Fibroblast of peridontal ligament (primary cell): ENCODE data around the gene XRCC3.

Experiments used
- DNase-seq: peaks from one replicate; pipeline ENCODE4 v3.0.0-alpha.2; 2010; ENCODE audit errors: extremely low read depth

XRCC3 gene

DNA sequence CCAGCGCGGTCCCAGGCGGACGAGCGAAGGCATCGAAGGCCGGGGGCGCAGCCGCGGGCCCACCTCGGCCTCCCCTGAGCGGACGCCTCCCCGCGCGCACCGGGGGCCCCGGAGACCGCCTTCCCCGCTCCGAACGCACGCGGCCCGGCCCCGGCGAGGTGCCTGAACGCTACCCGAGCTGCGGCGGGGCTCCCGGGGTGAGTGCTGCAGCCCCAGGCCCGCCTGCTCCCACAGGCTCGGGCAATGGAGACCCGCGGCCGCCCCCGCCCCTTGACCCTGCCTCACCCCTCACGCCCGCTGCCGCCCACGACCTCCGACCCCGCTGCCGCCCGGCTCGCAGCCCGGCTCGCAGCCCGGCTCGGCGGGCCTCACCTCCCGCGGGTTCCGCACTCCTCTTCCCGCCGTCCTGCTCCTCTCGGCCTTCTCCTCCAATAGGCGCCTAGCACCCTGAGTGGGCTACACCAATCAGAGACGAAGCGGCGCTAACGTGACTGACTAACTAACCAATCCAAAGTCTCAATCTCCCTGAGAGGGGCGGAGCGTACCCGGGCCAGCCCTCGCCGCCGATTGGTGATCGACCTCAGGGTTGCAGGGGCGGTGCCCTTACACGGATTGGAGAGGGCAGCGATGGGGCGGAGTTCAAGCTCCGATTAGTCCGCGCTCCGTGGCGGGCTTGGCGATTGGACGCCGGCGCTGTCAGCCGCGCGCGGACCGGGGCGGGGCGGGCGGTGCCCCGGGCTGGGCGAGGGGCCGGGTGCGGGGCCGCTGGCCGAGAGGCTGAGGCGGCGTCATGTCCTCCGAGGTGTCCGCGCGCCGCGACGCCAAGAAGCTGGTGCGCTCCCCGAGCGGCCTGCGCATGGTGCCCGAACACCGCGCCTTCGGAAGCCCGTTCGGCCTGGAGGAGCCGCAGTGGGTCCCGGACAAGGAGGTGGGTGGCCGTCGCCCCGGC is at the start of gene XRCC3, which contains the start of gene ZFYVE21:
XRCC3 (minus strand) TSS at position 400 of the 949 bp plus-strand sequence. CDS start 4,364 bp downstream, outside the sequence.
ZFYVE21 (plus strand) TSS at position 759 of the 949 bp plus-strand sequence; CDS start at position 791, 32 bp downstream.
- peak; percentile 99 for DNase-seq

DNA sequence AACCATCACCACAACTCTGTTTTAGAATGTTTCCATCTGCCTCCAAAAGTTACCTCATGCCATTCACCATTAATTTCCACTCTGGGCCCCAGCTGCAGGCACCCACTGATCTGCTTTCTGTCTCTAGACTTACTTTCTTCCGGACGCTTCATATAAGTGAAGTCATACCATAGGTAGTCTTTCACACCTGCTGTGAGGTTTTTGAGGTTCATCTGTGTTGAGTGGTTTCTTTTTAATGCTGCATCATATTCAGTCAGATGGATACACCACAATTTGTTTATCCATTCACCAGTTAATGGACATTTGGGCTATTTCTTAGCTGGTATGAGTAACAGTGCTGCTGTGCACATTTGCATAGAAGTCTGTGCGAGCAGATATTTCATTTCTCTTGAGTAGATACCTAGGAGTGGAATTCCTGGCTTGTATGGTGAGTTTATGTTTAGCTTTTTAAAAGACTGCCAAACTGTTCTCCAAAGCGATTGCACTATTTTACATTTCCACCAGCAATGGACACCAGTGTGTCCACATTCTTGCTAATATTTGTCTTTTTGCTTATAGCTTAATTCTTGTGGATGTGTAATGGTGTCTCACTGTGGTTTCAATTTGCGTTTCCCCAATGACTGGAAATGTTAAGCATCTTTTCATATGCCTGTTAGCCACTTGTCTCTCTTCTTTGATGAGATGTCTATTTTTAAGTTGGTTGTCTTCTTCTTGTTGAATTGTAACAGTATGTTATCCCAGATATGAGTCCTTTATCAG is 48.7 kb upstream of the XRCC3 start:
- DNase-seq, result peak; percentile 12

DNA sequence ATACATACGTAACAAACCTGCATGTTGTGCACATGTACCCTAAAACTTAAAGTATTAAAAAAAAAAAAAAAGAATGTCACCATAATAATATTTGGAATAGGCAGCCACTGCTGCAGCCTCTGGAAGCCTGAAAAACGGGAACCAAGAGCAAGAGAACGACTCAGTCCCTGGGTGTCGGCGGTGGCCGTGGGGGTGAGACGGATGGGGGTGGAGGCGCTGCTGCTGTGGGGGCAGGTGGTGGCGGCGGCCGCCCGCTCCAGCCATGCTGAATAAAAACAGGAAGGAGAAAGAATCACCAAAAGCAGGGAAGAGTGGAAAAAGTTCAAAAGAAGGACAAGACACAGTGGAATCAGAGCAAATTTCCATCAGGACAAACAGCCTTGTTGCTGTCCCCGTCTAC is 47.3 kb upstream of the XRCC3 start:
- no peak for DNase-seq

DNA sequence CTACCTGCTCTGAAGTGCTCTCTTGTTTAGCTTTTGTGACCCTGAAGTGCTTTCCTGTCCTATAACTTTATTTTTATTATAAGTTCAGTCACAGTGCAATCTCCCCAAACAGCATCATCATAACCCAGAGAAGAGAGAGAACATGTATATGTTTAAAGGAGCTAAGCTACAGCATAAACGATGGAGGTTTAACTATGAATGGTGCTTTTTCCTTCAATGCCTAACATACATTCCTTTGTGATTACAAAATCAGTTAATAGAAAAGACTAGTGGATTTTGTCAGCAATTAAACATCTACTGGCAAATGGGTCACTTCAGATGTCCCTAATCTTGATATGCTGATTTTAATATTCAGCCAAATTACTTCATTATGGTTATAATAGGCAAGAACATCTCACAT is 46.8 kb upstream of the XRCC3 start:
- DNase-seq, result no peak

DNA sequence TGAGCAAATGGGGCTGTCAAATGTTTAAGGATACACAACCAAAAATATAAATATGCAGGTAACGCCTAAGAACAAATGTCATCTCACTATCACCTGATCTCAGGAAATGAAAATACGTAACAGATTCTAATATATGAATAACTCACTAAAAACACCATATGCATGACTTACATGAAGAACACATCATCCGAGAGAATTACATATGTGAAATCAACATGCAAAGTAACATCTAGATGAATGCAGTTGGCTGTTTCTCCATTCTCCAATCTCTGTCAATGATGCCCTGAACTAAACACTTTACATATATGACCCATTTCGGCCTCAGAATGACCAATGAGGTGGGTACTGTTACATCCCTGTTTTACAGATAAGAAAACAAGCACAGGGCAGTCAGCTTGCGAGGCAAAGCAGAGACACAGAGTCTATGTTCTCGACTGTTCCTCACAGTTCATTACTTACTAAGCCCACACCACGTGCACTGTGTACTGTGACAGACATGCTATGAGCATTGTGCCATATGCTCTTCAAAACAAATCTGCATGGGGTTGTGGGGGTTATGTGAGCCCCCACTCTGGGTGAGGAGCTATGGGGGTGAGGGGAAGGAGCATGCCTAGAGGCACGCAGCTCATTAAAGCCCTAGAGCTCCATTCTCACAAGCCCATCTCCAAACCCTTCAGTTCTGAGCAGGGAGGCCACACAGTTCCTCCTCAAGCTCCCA is 43.0 kb upstream of the XRCC3 start:
- no peak for DNase-seq

DNA sequence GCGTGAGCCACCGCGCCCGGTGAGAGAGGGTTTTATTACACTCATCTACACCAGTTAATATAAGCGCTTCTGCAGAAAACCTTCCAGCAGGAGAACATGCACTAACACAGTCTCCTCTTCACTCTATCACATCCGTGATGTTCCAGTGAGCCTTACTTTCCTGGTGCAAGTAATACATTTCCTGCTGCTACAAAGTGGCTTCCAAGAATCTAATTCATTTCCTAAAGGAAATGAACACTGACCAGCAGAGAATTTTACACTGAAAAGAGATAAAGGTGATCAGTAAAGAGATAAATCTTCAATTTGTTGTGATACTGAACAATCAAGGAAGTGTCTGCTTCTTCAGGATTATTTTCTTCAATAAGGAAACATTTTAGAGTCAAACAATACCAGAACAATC is 39.8 kb upstream of the XRCC3 start:
- DNase-seq, result no peak

DNA sequence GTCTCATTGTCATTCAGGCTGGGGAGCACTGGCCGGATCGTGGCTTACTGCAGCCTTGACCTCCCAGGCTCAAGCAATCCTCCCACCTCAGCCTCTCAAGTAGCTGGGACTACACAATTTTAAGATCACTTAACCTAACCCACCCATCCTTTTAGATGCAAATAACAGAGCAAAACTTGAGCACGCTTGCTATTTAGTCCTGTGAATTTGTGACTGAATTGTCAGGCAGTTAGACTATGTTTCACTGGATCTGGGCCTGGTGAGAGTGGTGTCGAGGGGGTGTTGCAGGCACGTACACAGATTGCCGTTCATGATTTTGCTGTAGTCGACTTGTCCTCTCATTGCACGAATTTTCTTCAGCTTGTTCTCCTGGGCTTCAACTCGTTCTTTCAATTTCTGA is 38.5 kb upstream of the XRCC3 start:
- no peak for DNase-seq

DNA sequence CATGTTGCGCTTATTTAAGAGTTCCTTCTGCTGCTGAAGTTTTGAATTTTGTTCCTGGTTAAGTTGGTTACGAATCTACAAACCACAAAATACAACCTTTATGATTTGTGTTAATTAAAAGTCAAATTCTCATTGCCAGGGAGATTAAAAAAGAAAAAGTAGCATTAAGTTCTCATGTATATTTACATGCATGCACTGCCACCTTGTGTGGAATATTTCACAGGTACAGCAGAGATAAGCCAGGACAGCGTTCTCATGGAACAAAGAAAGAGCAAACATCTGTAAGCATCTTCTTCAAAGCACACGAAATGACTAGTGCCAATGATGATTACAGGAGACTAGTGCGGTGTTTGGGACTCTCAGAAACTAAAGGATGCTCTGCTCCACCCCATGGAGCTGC is 34.6 kb upstream of the XRCC3 start:
- no peak for DNase-seq

DNA sequence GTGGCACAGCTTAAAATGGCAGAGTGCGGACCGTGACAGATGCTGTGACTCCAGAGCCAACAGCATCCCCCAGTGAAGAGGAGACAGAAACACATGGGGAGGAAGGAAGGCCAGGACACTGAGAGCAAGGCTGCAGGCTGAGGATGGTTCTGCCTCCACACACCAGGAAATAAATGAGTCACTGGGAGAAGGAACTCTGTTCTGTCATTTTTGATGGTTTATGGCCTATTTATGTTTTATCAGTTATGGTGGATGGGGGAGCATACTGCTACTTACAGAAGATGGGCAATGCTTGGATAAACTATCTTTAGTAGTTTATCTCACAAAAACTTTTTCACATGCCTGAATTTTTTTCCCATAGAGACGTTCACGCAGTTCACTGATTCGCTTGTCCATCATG is 34.2 kb upstream of the XRCC3 start:
- no peak for DNase-seq

DNA sequence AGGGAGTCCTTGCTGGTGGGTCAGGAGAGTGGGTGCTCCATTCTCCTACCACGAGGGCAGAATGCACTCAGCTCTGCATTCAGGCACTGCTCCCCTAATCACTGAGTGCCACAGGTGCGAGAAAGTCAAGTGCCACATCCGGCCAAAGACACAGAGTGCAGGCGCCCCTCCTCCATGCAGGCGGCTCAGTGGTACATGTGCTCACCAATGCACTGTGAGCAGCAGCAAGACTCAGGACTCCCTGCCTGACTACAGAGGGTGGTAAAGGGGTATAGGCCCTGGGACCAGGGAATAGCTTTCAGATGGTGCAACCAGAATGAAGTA is 33.2 kb upstream of the XRCC3 start:
- DNase-seq, result no peak

DNA sequence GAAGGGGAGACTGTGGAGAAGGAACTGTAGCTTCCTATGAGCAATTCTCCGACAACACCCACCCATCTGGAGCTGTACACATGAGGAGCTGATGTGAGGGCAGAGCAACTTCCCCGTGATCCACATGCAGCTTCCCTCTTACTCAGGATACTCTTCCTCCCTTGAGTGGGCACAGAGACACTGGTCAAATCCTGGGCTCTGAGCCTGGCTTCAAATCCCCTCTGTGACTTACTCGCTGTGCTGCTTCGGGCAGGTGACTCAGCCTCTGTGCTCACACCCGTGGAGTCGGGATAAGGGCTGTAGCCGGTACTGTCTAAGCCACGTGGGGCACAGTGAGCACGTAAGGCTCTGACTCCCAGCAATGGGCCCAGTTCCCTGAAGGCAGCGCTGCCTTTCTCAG is 31.4 kb upstream of the XRCC3 start:
- DNase-seq, result peak; percentile 5

DNA sequence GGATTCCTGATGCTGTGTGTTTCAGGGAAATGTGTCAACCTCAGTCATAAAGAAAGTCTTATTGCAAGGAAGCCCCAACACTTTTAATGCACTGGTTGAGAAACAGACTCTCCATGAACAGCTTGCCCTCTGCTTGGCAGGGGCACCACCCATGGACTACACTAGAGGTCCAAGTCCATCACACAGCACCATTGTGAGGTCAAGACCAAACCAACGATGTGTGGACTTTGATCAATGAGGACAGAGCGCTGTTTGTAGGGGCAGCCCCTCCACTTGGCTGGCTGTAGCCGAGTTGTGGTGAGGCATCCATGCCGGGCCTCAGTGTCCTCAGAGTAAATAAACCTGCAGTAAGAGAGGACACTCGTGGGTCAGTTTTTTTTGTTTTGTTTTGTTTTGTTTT is 30.2 kb upstream of the XRCC3 start:
- no peak for DNase-seq

DNA sequence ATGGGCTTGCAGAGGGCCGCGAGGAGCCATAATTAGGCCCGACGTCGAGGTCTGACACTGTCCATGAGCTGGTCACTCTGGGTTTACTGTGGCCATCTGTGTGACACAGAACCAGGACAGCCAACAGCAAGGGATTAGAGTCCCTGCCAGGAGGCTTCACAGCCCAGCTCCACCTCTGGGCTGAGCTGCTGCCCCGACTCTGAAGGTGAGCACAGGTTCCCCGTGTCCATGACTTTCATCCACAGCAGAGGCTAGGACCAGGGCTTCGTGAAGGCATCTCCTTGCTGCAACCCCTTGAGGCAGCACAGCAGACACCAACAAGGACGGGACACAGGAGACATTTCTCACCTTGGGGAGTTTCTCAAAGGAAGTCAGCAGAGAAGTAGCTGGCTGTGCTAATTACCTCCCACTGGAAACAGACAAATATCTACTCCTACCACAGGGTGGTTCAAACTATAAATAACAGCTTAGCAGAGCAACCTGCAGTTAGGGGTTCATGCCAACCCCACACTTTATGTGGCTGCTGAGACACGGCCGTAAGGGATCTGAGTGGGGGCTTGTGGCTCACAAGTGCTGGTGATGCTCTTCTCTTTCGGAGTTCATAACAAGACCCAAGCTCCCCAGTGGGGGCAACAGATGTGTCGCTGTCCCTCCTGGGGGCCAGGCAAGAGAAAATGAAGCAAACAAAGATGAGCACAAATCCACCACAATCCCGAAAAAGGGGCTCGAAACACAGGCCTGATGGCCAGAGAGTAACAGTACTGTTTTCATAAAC is 29.6 kb upstream of the XRCC3 start:
- no peak for DNase-seq

DNA sequence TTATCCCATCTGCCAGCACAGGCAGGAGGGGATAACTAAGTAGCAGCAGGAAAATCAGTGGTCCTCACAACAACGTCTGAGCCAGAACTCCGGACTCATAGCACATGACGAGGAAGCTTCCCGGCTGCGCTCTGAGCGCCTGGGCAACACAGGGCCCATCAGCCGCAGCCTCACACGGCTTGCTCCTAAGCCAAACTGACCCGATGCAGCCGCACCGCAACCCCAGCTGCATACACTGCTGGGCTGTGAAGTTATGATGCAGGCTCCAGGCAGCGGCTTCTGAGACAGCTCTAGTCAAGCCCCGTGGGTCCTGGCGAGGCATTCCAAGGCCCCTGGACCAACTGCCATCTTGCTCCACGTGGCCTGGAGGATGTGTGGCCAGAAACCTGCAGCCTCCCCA is 28.4 kb upstream of the XRCC3 start:
- no peak for DNase-seq

DNA sequence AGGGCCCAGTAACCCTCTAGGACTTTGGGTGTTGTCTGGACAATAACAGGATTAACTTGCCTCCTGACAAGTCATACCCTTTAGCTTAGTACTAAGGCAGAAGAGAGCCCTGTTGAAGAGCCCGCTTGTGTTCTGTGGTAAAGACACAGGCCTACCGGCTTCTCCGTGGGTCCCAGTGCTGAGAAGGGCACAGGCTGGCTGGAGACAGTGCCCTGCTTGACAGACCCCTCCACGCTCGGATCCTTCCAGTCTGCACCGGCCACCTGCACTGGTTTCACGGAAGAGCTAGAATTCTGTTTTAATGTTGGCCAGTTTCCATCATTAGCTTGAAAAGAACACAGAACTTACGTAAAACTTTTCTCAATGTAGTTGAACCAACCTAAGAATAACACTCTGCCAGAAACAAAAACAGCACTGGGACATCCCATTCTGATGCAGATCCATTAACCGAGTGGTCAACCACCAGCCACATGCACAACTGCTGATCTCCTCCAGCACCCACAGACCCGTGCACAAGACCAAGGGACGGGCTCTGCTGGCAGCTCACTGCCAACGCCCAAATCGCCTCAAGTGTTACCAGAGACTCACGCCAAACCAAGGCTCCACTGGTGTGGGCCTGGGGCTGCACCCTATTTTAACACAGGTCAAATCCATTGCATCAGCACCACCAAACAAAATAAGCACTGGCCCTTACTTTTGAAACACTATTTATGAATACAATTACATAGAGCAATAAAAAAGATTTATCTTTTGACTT is 27.4 kb upstream of the XRCC3 start:
- no peak for DNase-seq

DNA sequence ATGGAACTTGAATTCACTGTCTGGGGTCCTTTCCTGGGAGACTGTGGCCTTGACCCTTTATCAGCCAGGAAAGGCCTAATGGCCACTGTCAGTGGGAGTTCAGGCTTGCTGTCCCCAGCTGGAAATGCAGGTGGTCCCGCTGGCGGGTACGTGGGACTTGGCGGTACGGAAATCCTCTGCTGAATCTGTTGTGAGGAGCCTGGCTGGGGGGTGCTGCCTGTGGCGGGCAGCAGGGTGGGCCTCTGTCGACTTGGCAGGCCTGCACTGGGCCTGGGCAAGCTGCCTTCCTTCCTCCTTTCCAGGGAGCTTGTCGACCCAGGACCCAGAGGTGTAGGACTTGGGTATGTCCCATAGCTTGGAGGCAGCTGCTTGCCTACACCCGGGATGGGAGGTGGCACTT is 26.6 kb upstream of the XRCC3 start:
- no peak for DNase-seq

DNA sequence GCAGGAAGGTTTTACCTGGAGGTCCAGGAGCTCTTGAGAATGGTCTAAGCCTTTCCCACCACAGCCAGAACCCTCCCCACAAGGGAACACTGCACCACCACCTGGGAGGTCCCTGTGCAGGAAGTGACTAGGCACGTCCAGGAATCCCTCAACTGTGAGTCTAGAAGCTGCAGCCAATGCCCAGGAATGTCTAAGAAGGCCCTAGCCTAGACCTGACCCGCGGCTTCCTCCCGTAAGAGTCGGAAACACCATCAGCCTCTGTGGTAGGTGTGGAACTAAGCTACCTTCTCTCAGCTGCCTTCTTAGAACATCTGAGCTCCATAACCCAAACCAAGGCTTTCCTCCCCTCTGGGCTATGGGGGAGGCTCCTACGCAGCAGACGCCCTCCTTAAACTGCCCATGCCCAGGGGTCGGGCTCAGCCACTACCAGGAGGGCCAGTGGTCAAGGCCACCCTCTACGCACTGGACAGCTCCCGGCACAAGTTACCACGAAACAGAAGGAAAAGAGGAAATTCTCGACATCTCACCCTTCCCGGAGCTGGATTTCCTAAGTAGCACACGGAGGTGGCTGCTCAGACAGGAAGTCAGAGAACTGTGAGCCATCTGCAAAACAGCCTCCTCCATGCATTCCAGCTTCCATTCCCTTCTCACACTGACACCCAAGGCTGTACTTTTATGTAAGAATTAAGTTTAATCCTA is 25.9 kb upstream of the XRCC3 start:
- no peak for DNase-seq

DNA sequence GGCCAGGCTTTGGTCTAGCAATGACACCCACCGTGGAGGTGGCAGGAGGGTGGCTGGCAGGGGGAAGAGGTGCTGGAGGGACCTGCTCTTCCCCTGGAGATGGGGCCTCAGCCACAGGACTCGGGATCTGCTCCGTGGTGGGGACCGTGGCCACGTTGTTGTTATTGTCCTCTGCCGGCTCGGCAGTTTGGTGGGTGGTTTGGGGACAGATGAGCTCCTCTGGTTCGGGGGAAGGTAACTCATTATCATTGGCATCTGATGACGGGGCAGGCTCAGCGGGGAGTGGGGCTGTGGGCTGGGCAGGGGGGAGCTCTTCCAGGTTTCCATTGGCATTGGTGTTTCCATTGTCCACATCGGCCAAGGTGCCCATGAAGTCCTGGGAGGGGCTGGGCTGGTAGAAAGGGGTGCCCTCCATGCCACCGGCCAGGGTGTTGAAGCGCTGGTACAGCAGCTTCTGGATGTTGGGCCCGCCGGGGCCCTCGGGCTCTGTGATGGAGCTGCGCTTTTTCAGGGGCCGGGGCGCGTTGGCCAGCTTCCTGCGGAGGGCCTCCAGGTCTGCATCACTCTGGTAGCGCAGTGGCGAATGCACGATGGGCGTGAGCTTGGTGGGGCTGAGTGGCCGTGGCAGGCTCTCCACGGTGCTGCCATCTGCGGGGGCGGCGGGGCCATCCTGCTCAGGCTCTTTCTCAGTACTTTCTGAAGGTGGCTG is 24.7 kb upstream of the XRCC3 start:
- DNase-seq, result no peak

DNA sequence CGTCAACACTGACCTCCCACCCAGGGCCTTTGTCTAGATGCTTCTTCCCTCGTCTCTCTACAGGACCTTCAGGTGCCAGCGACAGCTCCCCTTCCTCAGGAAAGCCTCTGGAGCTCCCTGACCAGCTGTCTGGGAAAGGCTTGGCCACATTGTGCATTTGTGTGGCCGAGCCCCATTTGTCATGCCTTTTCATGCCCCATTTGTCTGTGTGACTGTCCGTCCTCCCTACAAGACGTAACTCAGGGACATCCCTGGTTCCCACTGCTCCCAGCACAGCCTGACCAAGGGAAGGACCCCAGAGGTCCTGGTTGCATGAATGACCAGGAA is 24.2 kb upstream of the XRCC3 start:
- no peak for DNase-seq
